Measurements from ENCODE around the gene ANKRD33B. TPM values are rescaled to one million over a fixed set of nuclear protein-coding genes. Genes with fewer than 3 reads are reported as not detected.

Gene ANKRD33B
- total and polyA plus RNA-seq, 9 of the 15 experiments (the other 6 are each of a cell fraction or from before 2014, with no cell fraction given): 0.10 to 1.7 (median 0.40) TPM

DNA sequence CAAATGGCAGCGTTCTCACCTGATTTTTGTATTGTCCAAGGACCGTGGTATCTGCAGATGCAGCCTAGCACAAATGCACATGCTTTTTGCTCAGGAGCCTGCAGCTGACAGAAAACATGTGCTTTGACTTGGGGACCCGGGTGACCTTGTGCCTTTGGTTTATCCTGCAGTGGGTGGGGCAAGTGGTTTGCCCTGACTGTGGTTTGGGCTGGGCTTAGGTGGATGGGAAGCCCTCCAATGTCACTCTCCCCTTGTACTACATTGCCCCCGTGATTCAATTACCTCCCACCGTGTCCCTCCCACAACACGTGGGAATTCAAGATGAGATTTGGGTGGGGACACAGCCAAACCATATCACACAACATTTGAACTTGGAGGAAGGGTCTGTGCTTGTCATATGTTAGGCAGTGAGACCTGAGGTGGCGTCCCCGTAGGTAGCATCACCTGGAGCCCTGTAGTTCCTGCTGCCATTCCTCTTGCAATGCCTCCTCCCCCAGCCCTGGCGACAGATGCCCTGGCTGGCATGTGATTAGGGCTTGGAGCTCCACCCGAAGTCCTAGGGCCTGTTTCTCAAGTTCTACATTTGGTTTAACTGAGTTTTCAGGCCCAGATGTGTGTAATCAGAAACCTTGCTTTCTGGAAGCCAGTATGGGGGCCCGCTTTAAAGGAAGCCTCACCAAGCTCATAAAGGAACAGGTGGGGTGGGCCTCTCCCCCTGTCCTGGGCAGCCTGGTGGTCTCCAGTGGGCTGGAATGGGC is 2.1 kb downstream of the ANKRD33B start:
- in situ Hi-C loops (cut with MboI): no loop called here
- BruUV-seq (replicated peaks): no TSS peak
- POLR2A ChIA-PET: interaction anchor here (3.1 kb wide), 1 partner anchor 11 kb away, joined by 16 read pairs; no protein-coding TSS in a partner anchor

DNA sequence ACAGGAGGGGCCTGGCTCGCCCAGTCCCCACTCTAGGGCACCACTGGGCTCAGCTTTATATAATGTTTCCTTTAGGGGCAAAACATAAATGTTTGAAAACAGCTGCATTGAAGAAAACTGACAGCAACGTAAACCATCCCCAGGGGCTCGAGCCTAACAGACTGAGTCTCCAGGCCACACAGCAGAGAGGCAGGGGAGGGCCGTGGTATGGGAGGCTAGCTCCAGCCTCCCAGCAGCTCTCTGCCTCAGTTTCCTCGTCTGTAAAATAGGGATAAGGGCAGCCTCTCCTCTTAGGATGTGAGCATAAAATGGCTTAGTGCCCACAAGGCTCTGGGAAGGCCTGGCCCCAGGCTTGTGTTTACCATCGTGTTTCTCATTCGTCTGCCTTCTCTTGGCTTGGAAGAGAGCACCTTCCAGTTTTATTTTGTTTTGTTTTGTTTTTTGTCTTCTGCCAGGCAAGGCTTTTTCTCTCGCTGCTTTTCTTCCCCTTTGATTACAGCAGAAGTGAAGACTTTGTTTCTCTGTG is 2.7 kb downstream of the ANKRD33B start:
- ChIA-PET POLR2A (interaction anchor here (1.4 to 3.1 kb wide), 3 partner anchors 10 to 61 kb away, joined by 3 to 16 read pairs (median 4); no protein-coding TSS in a partner anchor), CTCF (ENCODE audit: low intra/inter-chr PET ratio) (no interaction called here)
- no peak for TF ChIP-seq PTBP1 (IDR thresholded peaks at IDR 0.05; ENCODE audit: low read depth, low read length)
- TF ChIP-seq, protein P1, sequence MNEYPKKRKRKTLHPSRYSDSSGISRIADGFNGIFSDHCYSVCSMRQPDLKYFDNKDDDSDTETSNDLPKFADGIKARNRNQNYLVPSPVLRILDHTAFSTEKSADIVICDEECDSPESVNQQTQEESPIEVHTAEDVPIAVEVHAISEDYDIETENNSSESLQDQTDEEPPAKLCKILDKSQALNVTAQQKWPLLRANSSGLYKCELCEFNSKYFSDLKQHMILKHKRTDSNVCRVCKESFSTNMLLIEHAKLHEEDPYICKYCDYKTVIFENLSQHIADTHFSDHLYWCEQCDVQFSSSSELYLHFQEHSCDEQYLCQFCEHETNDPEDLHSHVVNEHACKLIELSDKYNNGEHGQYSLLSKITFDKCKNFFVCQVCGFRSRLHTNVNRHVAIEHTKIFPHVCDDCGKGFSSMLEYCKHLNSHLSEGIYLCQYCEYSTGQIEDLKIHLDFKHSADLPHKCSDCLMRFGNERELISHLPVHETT (CRISPR knock-in tag; conservative IDR thresholded peaks at IDR 0.05 in 1 of 2, IDR thresholded peaks at IDR 0.05 in 1 of 2): no peak
- no peak for TF ChIP-seq U2AF2 (optimal IDR thresholded peaks at IDR 0.05; ENCODE audit: low read depth, low read length)
- no peak for TF ChIP-seq FOS (IDR thresholded peaks at IDR 0.05; ENCODE audit: extremely low read depth, insufficient read length)
- no peak for TF ChIP-seq NFYB (IDR thresholded peaks at IDR 0.05; ENCODE audit: extremely low read depth, insufficient read length)
- TF ChIP-seq ZNF644 (tag; IDR thresholded peaks at IDR 0.05; ENCODE audit: low read depth): no peak
- TF ChIP-seq NONO (IDR thresholded peaks at IDR 0.05; ENCODE audit: low read depth in 2 of 2, low read length in 1 of 2): no peak
- no peak for TF ChIP-seq CCAR2 (IDR thresholded peaks at IDR 0.05; ENCODE audit: low read depth, low read length)
- TF ChIP-seq CSDE1 (IDR thresholded peaks at IDR 0.05): no peak
- in situ Hi-C loops (cut with MboI) (no loop called here), intact Hi-C loops (cut with micrococcal nuclease) (no loop called here)
- FAIRE-seq: peak; percentile 40
- BruUV-seq (replicated peaks): no TSS peak
- no peak overlapping the region for H3K9ac ChIP-seq (ENCODE audit: insufficient read depth in 1 of 2, low read depth in 2 of 2, low read length in 2 of 2)
- H3K4me3 ChIP-seq: no peak overlapping the region
- no peak overlapping the region for H3K27ac ChIP-seq (ENCODE audit: extremely low read depth, low read depth, low read length)
- no peak for ATAC-seq
- H3K36me3 ChIP-seq (ENCODE audit: control insufficient read depth, insufficient read depth, low read length): no peaks in the 10 kb centered on the region
- no peaks in the 10 kb centered on the region for H3K79me2 ChIP-seq (ENCODE audit: control insufficient read depth, insufficient read depth, low read length)
- no peak for DNase-seq (ENCODE audit: extremely low read depth in 1 of 4, low spot score in 3 of 4)
- H3K9me1 ChIP-seq (ENCODE audit: control insufficient read depth, insufficient read depth, low read length): no peaks in the 10 kb centered on the region
- no peaks in the 10 kb centered on the region for H3K9me3 ChIP-seq (replicated peaks; ENCODE audit: control insufficient read depth, insufficient read depth, low read depth, low read length)
- no peak overlapping the region for H3K4me2 ChIP-seq (ENCODE audit: insufficient read depth, low read length)
- H3K4me1 ChIP-seq (replicated peaks in 1 of 2; ENCODE audit: control insufficient read depth in 2 of 2, insufficient read depth in 2 of 2, low read length in 2 of 2): peaks cover 0 to 31% of the 10 kb centered on the region in 2 experiments; a peak in 2 of 5 replicates
- 37% methylated on average over 8 of the region's 8 CpGs for WGBS (ENCODE audit: insufficient coverage, low coverage, missing lambda C conversion rate)
- H4K20me1 ChIP-seq (replicated peaks; ENCODE audit: control insufficient read depth, insufficient read depth, low read length): peaks cover 7% of the 10 kb centered on the region
- no peak overlapping the region for H2AFZ ChIP-seq (ENCODE audit: low read depth, low read length)
- H3K27me3 ChIP-seq (ENCODE audit: control insufficient read depth in 2 of 2, insufficient read depth in 2 of 2, low read length in 2 of 2): peaks cover 3 to 40% of the 10 kb centered on the region in 2 experiments; a peak in 3 of 5 replicates

More for the DNA sequence above, 2.1 kb downstream of the ANKRD33B start:
- CTCF ChIA-PET (ENCODE audit: low intra/inter-chr PET ratio): no interaction called here
- H3K4me3 ChIP-seq: no peak overlapping the region
- H4K20me1 ChIP-seq (replicated peaks; ENCODE audit: control insufficient read depth, insufficient read depth, low read length): peaks cover 7% of the 10 kb centered on the region
- intact Hi-C loops (cut with micrococcal nuclease): no loop called here
- peaks cover 0 to 31% of the 10 kb centered on the region in 2 experiments; a peak in 2 of 5 replicates for H3K4me1 ChIP-seq (replicated peaks in 1 of 2; ENCODE audit: control insufficient read depth in 2 of 2, insufficient read depth in 2 of 2, low read length in 2 of 2)
- FAIRE-seq (no peak), ATAC-seq (no peak), DNase-seq (ENCODE audit: extremely low read depth in 1 of 4, low spot score in 3 of 4) (peak in 2 of 4 experiments; percentile 14 to 39)
- H3K27me3 ChIP-seq (ENCODE audit: control insufficient read depth in 2 of 2, insufficient read depth in 2 of 2, low read length in 2 of 2): peaks cover 7 to 45% of the 10 kb centered on the region in 2 experiments; a peak in 4 of 5 replicates
- no peak overlapping the region for H3K27ac ChIP-seq (ENCODE audit: extremely low read depth, low read depth, low read length)
- 37% methylated on average over 11 of the region's 11 CpGs for WGBS (ENCODE audit: insufficient coverage, low coverage, missing lambda C conversion rate)
- no peaks in the 10 kb centered on the region for H3K79me2 ChIP-seq (ENCODE audit: control insufficient read depth, insufficient read depth, low read length)
- no peaks in the 10 kb centered on the region for H3K36me3 ChIP-seq (ENCODE audit: control insufficient read depth, insufficient read depth, low read length)
- no peaks in the 10 kb centered on the region for H3K9me3 ChIP-seq (replicated peaks; ENCODE audit: control insufficient read depth, insufficient read depth, low read depth, low read length)
- H3K9me1 ChIP-seq (ENCODE audit: control insufficient read depth, insufficient read depth, low read length): no peaks in the 10 kb centered on the region
- TF ChIP-seq NR2C2 (CRISPR knock-in tag; IDR thresholded peaks at IDR 0.05): no peak
- no peak for TF ChIP-seq NR2C2 (tag; IDR thresholded peaks at IDR 0.05)
- TF ChIP-seq SETDB1 (IDR thresholded peaks at IDR 0.05; ENCODE audit: low read length): peak; percentile 54
- no peak for TF ChIP-seq ESRRB (CRISPR knock-in tag; IDR thresholded peaks at IDR 0.05; ENCODE audit: borderline replicate concordance)
- H3K4me2 ChIP-seq (ENCODE audit: insufficient read depth, low read length): no peak overlapping the region
- H3K9ac ChIP-seq (ENCODE audit: insufficient read depth in 1 of 2, low read depth in 2 of 2, low read length in 2 of 2): no peak overlapping the region
- no peak overlapping the region for H2AFZ ChIP-seq (ENCODE audit: low read depth, low read length)

Data from K562 (cell line).